Heart right ventricle (tissue), 16 donors: ENCODE results near the gene GNG2. TPM values are rescaled to one million over a fixed set of nuclear protein-coding genes. Genes with fewer than 3 reads are reported as not detected.

Experiments
- ATAC-seq, 8 donors: fragments of 200-7000 bp; cut with Tn5 transposase; one replicate each; pipeline ENCODE4 v1.9.1; 2020; ENCODE audit warnings: mild to moderate bottlenecking in 8 of 8, moderate library complexity in 8 of 8, moderate number of reproducible peaks in 1 of 8
- DNase-seq, 2 donors: peaks; one replicate each; pipeline ENCODE4 v3.0.0-alpha.2; 2020
- H3K27ac ChIP-seq, 10 donors: fragments of 200-600 bp; sonication (generic) in 2 of 10; one replicate each; pipeline versions ENCODE4 v1.5.0 to v1.8.0; 2020 to 2022; ENCODE audit warnings: mild to moderate bottlenecking in 3 of 10
- H3K27me3 ChIP-seq, 7 donors: fragments of 200-600 bp; one replicate each; pipeline ENCODE4 v1.8.0; 2021 to 2022; ENCODE audit warnings: mild to moderate bottlenecking in 2 of 7
- H3K36me3 ChIP-seq, 9 donors: fragments of 200-600 bp; sonication (generic) in 1 of 9; one replicate each; pipeline versions ENCODE4 v1.5.0 to v1.8.0; 2020 to 2022; ENCODE audit warnings: mild to moderate bottlenecking in 2 of 9
- H3K4me1 ChIP-seq, 9 donors: fragments of 200-600 bp; sonication (generic) in 1 of 9; one replicate each; pipeline versions ENCODE4 v1.5.0 to v1.8.0; 2020 to 2022; ENCODE audit warnings: mild to moderate bottlenecking in 4 of 9
- H3K4me3 ChIP-seq, 10 donors: fragments of 200-600 bp; sonication (generic) in 2 of 10; one replicate each; pipeline versions ENCODE4 v1.5.0 to v1.8.0; 2020 to 2022; ENCODE audit warnings: mild to moderate bottlenecking in 7 of 10, moderate library complexity in 2 of 10
- H3K9me3 ChIP-seq, 11 donors: fragments of 200-600 bp in 10 of 11; sonication (generic) in 2 of 11; one replicate each; pipeline versions ENCODE4 v1.5.0 to v1.8.0; 2013 to 2022; ENCODE audit warnings: mild to moderate bottlenecking in 2 of 11, control low read depth in 1 of 11, moderate library complexity in 1 of 11
- WGBS, 2 donors: extraction: QIAGEN DNeasy Blood & Tissue Kit; methylation state at CpG; one replicate each; pipeline ENCODE4 v1.1.7; 2013; ENCODE audit warnings: inconsistent platforms in 1 of 2; 5-methylcytosine and 5-hydroxymethylcytosine counted together
- intact Hi-C, 10 donors: fragments of 100-400 bp; cut with DNase I; formaldehyde crosslinking; loops; one replicate each; pipeline versions ENCODE4 v1.11.1 to v1.14.2; 2022
- polyA plus RNA-seq, 2 donors: library from polyadenylated mRNA; stranded (reverse); fragments of 200-250 nt; gene quantifications; one replicate each; pipeline ENCODE4 v1.2.3, GENCODE V29; 2013
- total RNA-seq, 10 donors: library from RNA; stranded (reverse); fragmentation: NEBNext Ultra II Directional in 3 of 10; extraction: Animal tissue kit (Norgen Biotek cat#: 25700) in 3 of 10; gene quantifications; one replicate each; pipeline versions ENCODE4 v1.2.1 to v1.2.4, GENCODE V29; 2021 to 2023
- TF ChIP-seq, protein P1 (sequence below), 9 donors: fragments of 200-600 bp; sonication (generic) in 2 of 9; IDR thresholded peaks; one replicate each; pipeline versions ENCODE4 v1.5.0 to v1.8.0; 2021 to 2022; ENCODE audit warnings: antibody characterized with exemption in 9 of 9, mild to moderate bottlenecking in 5 of 9, moderate library complexity in 1 of 9
- donor health status: Arrhythmogenic right ventricular cardiomyopathy.
- donor health status: ischemic (EF 13 %, LVEDD 7.1; RV severe dilation, severe dysfunction).
- donor health status: healthy with polysubstance abuse.
- donor health status: DM: no; HTN: yes; CAD: no.
- donor health status: DM: no; HTN: no; CAD: no.
- donor health status: ischemic (EF 25% LVEDD 6.9; RV normal size, moderate dysfunction).
- donor health status: ischemic (EF 25% LVEDD 5.7; RV mildly dilated, moderate dysfunction).
- donor health status: healthy.
- donor health status: DM: yes; HTN: yes; CAD: no.
- donor health status: Ischemic cardiomyopathy.
- donor health status: ischemic (EF 35%, LVEDD 5.7; RV mildly dilated, moderate dysfunction).
- donor health status: nonischemic (EF 11% LVEDD 7.7; RV severe dilation, severe dysfunction).
- donor health status: DM: yes; HTN: yes; CAD: no.
- donor health status: PGD.
- donor health status: ischemic (EF 29% LVEDD 5.4; RV normal size, mild dysfunction).
- donor health status: nonischemic (EF 23%, LVEDD 6.1; RV moderate dilation, normal function).

The GNG2 gene
- total and polyA plus RNA-seq, 12 donors = 3.6 to 20.6 (median 7.2) TPM

GRCh38 chr14:51979088-51979709 lies 118.8 kb downstream of the GNG2 start:
- H3K27ac ChIP-seq = peak overlapping the region in 5 of 10 donors; percentile 24 to 61 (median 41)
- no peaks in the 10 kb centered on the region for H3K27me3 ChIP-seq
- TF ChIP-seq, protein P1, sequence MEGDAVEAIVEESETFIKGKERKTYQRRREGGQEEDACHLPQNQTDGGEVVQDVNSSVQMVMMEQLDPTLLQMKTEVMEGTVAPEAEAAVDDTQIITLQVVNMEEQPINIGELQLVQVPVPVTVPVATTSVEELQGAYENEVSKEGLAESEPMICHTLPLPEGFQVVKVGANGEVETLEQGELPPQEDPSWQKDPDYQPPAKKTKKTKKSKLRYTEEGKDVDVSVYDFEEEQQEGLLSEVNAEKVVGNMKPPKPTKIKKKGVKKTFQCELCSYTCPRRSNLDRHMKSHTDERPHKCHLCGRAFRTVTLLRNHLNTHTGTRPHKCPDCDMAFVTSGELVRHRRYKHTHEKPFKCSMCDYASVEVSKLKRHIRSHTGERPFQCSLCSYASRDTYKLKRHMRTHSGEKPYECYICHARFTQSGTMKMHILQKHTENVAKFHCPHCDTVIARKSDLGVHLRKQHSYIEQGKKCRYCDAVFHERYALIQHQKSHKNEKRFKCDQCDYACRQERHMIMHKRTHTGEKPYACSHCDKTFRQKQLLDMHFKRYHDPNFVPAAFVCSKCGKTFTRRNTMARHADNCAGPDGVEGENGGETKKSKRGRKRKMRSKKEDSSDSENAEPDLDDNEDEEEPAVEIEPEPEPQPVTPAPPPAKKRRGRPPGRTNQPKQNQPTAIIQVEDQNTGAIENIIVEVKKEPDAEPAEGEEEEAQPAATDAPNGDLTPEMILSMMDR (IDR thresholded peaks at IDR 0.05) = peak; percentile 86 to 96 (median 95)
- intact Hi-C loops = loop anchor here in 9 of 10 donors (2.0 to 10.0 kb wide), 9 partner anchors 114 to 697 kb away; partner anchors contain the start of gene GNG2 (in 8 of the 9)
- H3K36me3 ChIP-seq = no peaks in the 10 kb centered on the region
- peak; percentile 75 to 85 (median 78) for ATAC-seq
- peak; percentile 76 to 83 for DNase-seq
- H3K4me1 ChIP-seq = peaks cover 0 to 17% (median 0%) of the 10 kb centered on the region in 9 donors
- H3K4me3 ChIP-seq = no peak overlapping the region
- H3K9me3 ChIP-seq = peaks cover 0 to 4% (median 0%) of the 10 kb centered on the region in 11 donors
- 22 to 24% methylated on average over 17 of the region's 17 CpGs for WGBS, 2 donors

DNA sequence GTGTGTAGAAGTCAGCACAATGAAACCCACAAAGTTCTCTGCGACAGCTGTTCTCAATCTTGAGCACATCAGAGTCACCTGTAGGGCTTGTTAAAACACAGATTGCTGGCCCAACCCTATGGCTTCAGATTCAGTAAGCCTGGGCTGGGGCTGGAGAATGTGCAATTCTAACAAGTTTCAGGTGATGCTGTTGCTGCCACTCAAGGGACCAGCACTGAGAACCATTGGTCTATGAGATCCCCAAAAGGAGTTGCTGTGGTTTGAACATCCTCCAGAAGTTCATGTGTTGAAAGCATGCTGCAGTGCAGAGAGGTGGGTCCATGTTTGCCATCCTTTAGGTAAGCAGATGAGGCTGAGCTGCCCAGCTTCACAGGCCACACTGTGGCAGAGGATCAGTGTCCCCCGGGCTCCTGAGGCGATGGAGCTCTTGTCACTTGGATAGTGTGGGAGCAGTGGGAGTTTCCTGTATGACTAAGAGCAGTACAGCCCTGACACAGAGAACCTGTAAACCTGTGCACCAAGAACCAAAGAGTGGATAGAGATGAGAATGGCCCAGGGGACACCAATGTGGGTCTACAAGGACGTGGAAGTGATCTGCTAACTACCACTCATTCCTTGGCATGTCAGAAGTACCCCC lies 120.9 kb downstream of the GNG2 start:
- Histone ChIP-seq H3K36me3 (no peaks in the 10 kb centered on the region), H3K27ac (no peak overlapping the region), H3K9me3 (peaks cover 0 to 4% (median 0%) of the 10 kb centered on the region in 11 donors), H3K4me1 (peaks cover 0 to 17% (median 0%) of the 10 kb centered on the region in 9 donors), H3K27me3 (no peaks in the 10 kb centered on the region), H3K4me3 (no peak overlapping the region)
- TF ChIP-seq, protein P1 (IDR thresholded peaks at IDR 0.05) = no peak
- ATAC-seq = no peak
- DNase-seq = no peak
- 88 to 95% methylated on average over 4 of the region's 4 CpGs for WGBS, 2 donors
- intact Hi-C loops = loop anchor here in 1 of 10 donors (10.0 kb wide), 1 partner anchor 697 kb away; no protein-coding TSS in a partner anchor

GRCh38 chr14:51988221-51988620 lies 127.8 kb downstream of the GNG2 start:
- H3K27me3 ChIP-seq = no peaks in the 10 kb centered on the region
- H3K27ac ChIP-seq = no peak overlapping the region
- DNase-seq (no peak), ATAC-seq (no peak)
- intact Hi-C loops = loop anchor here in 2 of 10 donors (2.0 to 10.0 kb wide), 3 partner anchors 333 to 706 kb away; no protein-coding TSS in a partner anchor
- TF ChIP-seq, protein P1 (IDR thresholded peaks at IDR 0.05) = no peak
- H3K9me3 ChIP-seq = peaks cover 0 to 4% (median 0%) of the 10 kb centered on the region in 11 donors
- 42 to 49% methylated on average over 1 of the region's 1 CpG for WGBS, 2 donors
- H3K4me3 ChIP-seq = peak overlapping the region in 2 of 10 donors; percentile 80 to 93
- peaks cover 0 to 25% (median 6%) of the 10 kb centered on the region in 9 donors for H3K36me3 ChIP-seq
- H3K4me1 ChIP-seq = peaks cover 0 to 40% (median 36%) of the 10 kb centered on the region in 9 donors
